Neural cell (in vitro differentiated cells): ENCODE measurements around the gene GALNT12. TPM values are rescaled to one million over a fixed set of nuclear protein-coding genes. Genes with fewer than 3 reads are reported as not detected.

Experiments used
- H2AFZ ChIP-seq: fragments of 200-600, 300-800 bp; sonication (generic), shearing (Covaris generic); 2 replicates; pipeline ENCODE4 v1.6.0; 2014; ENCODE audit warnings: low read depth, mild to moderate bottlenecking, antibody characterized with exemption, low read length, moderate library complexity
- H3F3A ChIP-seq: fragments of 200-600 bp; shearing (Covaris generic); 2 replicates; pipeline ENCODE4 v1.6.1; 2016; ENCODE audit warnings: mild to moderate bottlenecking, moderate library complexity, mixed read lengths, antibody characterized with exemption, low read length; ENCODE audit not compliant: insufficient read depth, poor library complexity, severe bottlenecking
- H3K27ac ChIP-seq: fragments of 200-600, 300-800 bp; sonication (generic), shearing (Covaris generic); 2 replicates; pipeline ENCODE4 v1.5.1; 2014; ENCODE audit warnings: mild to moderate bottlenecking, low read length, moderate library complexity
- H3K27me3 ChIP-seq: fragments of 300-800, 200-600 bp; sonication (generic), shearing (Covaris generic); 2 replicates; pipeline ENCODE4 v1.6.0; 2014; ENCODE audit warnings: mild to moderate bottlenecking, low read depth, low read length, moderate library complexity; ENCODE audit not compliant: insufficient read depth
- H3K36me3 ChIP-seq: fragments of 300-800, 200-600 bp; sonication (generic), shearing (Covaris generic); 2 replicates; pipeline ENCODE4 v1.5.1; 2014; ENCODE audit warnings: mild to moderate bottlenecking, antibody characterized with exemption, low read length, moderate library complexity; ENCODE audit not compliant: insufficient read depth
- H3K4me2 ChIP-seq: fragments of 300-800, 200-600 bp; sonication (generic), shearing (Covaris generic); 2 replicates; pipeline ENCODE4 v1.6.0; 2014; ENCODE audit warnings: mild to moderate bottlenecking, low read length
- H3K4me3 ChIP-seq: fragments of 300-800, 200-600 bp; sonication (generic), shearing (Covaris generic); 2 replicates; pipeline ENCODE4 v1.5.1; 2014; ENCODE audit warnings: mild to moderate bottlenecking, low read length, moderate library complexity
- H3K79me2 ChIP-seq: fragments of 200-600 bp; shearing (Covaris generic); replicated peaks from 2 replicates; pipeline ENCODE4 v1.6.0; 2014; ENCODE audit warnings: mild to moderate bottlenecking, low read length, moderate library complexity; ENCODE audit not compliant: insufficient read depth
- H3K9ac ChIP-seq: fragments of 300-800, 200-600 bp; sonication (generic), shearing (Covaris generic); 2 replicates; pipeline ENCODE4 v1.6.1; 2016; ENCODE audit warnings: mild to moderate bottlenecking, low read length, mixed read lengths
- H3K9me2 ChIP-seq: fragments of 200-600 bp; shearing (Covaris generic); 2 replicates; pipeline ENCODE4 v1.6.1; 2016; ENCODE audit warnings: mild to moderate bottlenecking, low read length, mixed read lengths; ENCODE audit not compliant: insufficient read depth
- H3K9me3 ChIP-seq: fragments of 200-600, 300-800 bp; sonication (generic), shearing (Covaris generic); 2 replicates; pipeline ENCODE4 v1.6.1; 2016; ENCODE audit warnings: mild to moderate bottlenecking, mixed run types, low read length, moderate library complexity, mixed read lengths
- H4K20me1 ChIP-seq: fragments of 200-600 bp; shearing (Covaris generic); 2 replicates; pipeline ENCODE4 v1.6.1; 2016; ENCODE audit warnings: mild to moderate bottlenecking, mixed run types; ENCODE audit not compliant: insufficient read depth
- EP300 ChIP-seq: fragments of 450-650 bp; conservative IDR thresholded peaks from 2 replicates; pipeline ENCODE4 v1.6.1; 2014; ENCODE audit warnings: antibody characterized with exemption, mild to moderate bottlenecking, moderate library complexity; ENCODE audit not compliant: poor library complexity, severe bottlenecking
- EZH2 ChIP-seq: fragments of 200-600, 300-800 bp; shearing (Covaris generic), sonication (generic); IDR thresholded peaks from 2 replicates; pipeline ENCODE4 v1.6.1; 2014; ENCODE audit warnings: antibody characterized with exemption, low read length, borderline replicate concordance, mild to moderate bottlenecking; ENCODE audit not compliant: insufficient read depth, poor library complexity, severe bottlenecking
- MXI1 ChIP-seq: fragments of 450-650 bp; conservative IDR thresholded peaks from 2 replicates; pipeline ENCODE4 v1.6.1; 2014; ENCODE audit warnings: antibody characterized with exemption, mild to moderate bottlenecking; ENCODE audit not compliant: poor library complexity, severe bottlenecking
- POLR2AphosphoS5 ChIP-seq: IDR thresholded peaks from 2 replicates; pipeline ENCODE4 v1.6.1; 2012
- RAD21 ChIP-seq: fragments of 450-650 bp; conservative IDR thresholded peaks from 2 replicates; pipeline ENCODE4 v1.6.1; 2014; ENCODE audit warnings: antibody characterized with exemption, mild to moderate bottlenecking, moderate library complexity
- REST ChIP-seq: IDR thresholded peaks from 2 replicates; pipeline ENCODE4 v1.6.1; 2012; ENCODE audit warnings: borderline replicate concordance
- SMC3 ChIP-seq: fragments of 450-650 bp; conservative IDR thresholded peaks from 2 replicates; pipeline ENCODE4 v1.6.1; 2014; ENCODE audit warnings: antibody characterized with exemption, mild to moderate bottlenecking, moderate library complexity; ENCODE audit not compliant: poor library complexity
- TAF1 ChIP-seq: IDR thresholded peaks from 2 replicates; pipeline ENCODE4 v1.6.1; 2012; ENCODE audit warnings: low read depth
- polyA plus RNA-seq: library from polyadenylated mRNA; depleted of rRNA; stranded (reverse); fragments of >200 nt; gene quantifications from 2 replicates; pipeline ENCODE4 v1.2.3, GENCODE V29; 2014
- TF ChIP-seq, protein P1 (sequence below): fragments of 450-650 bp; IDR thresholded peaks from 2 replicates; pipeline ENCODE4 v1.5.1; 2014; ENCODE audit warnings: antibody characterized with exemption, mild to moderate bottlenecking, moderate library complexity; ENCODE audit not compliant: poor library complexity, severe bottlenecking

Gene GALNT12
- polyA plus RNA-seq, 1 donor from 2014 or later = 8.4 TPM

GRCh38 chr9:98784831-98785806 is 22.4 kb upstream of the GALNT12 start:
- Histone ChIP-seq H3K36me3 (no peaks in the 10 kb centered on the region), H3K9me2 (no peaks in the 10 kb centered on the region), H3K27me3 (no peaks in the 10 kb centered on the region), H4K20me1 (no peaks in the 10 kb centered on the region), H3K79me2 (no peaks in the 10 kb centered on the region), H3K4me3 (no peak overlapping the region), H3K9me3 (no peaks in the 10 kb centered on the region), H3K27ac (no peak overlapping the region), H3F3A (no peaks in the 10 kb centered on the region), H2AFZ (no peak overlapping the region), H3K9ac (no peak overlapping the region), H3K4me2 (no peak overlapping the region)
- TF ChIP-seq RAD21 (no peak), REST (no peak), TAF1 (no peak), MXI1 (no peak), POLR2AphosphoS5 (no peak), EZH2 (no peak)

DNA sequence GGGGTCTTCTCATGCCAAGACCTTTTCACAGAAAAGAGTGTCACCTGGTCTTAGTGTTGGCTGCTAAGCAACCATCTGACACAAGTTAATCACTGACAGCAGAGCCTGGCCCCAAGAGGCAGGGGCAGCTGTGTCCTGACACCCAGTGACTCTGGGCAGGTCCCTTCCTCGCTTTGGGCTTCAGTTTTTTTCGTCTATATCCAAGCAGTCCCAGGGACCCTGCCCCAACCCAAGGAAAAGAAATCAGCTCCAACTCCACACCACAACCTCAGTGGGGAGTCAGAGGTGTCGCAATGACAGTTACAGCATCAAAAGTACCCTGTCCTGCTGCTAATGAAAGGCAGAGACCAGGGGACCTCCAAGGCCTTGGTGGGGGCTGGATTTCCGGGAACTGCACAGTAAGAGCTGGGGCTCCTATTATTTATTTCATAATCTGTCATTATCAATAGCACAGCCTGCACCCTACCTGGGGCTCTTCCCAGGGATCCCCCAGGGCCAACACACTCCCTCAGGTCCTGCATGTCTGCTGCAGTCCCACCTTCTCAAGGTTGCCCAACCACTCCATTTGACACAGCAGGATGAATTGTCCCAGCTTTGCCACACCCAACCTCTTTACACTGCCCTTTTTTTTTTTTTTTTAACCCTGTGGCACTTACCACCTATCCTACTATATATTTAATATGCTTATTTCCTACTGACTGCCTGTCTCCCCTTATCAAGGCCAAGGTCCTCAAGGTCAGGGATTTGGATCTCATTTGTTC is 20.5 kb upstream of the GALNT12 start:
- Histone ChIP-seq H3K27me3 (no peaks in the 10 kb centered on the region), H3K4me3 (no peak overlapping the region), H2AFZ (no peak overlapping the region), H3K27ac (no peak overlapping the region), H3K4me2 (no peak overlapping the region), H3K36me3 (no peaks in the 10 kb centered on the region), H3F3A (no peaks in the 10 kb centered on the region), H3K79me2 (no peaks in the 10 kb centered on the region), H3K9me2 (no peaks in the 10 kb centered on the region), H4K20me1 (no peaks in the 10 kb centered on the region), H3K9ac (no peak overlapping the region), H3K9me3 (no peaks in the 10 kb centered on the region)
- TF ChIP-seq EZH2 (no peak), TAF1 (no peak), MXI1 (no peak), POLR2AphosphoS5 (no peak), EP300 (no peak), REST (no peak), RAD21 (no peak), SMC3 (no peak)
- TF ChIP-seq, protein P1, sequence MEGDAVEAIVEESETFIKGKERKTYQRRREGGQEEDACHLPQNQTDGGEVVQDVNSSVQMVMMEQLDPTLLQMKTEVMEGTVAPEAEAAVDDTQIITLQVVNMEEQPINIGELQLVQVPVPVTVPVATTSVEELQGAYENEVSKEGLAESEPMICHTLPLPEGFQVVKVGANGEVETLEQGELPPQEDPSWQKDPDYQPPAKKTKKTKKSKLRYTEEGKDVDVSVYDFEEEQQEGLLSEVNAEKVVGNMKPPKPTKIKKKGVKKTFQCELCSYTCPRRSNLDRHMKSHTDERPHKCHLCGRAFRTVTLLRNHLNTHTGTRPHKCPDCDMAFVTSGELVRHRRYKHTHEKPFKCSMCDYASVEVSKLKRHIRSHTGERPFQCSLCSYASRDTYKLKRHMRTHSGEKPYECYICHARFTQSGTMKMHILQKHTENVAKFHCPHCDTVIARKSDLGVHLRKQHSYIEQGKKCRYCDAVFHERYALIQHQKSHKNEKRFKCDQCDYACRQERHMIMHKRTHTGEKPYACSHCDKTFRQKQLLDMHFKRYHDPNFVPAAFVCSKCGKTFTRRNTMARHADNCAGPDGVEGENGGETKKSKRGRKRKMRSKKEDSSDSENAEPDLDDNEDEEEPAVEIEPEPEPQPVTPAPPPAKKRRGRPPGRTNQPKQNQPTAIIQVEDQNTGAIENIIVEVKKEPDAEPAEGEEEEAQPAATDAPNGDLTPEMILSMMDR = no peak
